Activated CD4-positive, alpha-beta T cell treated with anti-CD3 and anti-CD28 coated beads for 24 hours (primary cell): ENCODE data around the gene GPR82.
"Not testable (repeated sequence)": the region's sequence is repeated elsewhere in the genome, so short reads cannot be mapped to it uniquely, and the experiment has no call there.

Experiments used
- DNase-seq, 2 donors: peaks; one replicate each; pipeline ENCODE4 v3.0.0-alpha.2; 2020; ENCODE audit warnings: low read depth in 2 of 2

The GPR82 gene

DNA sequence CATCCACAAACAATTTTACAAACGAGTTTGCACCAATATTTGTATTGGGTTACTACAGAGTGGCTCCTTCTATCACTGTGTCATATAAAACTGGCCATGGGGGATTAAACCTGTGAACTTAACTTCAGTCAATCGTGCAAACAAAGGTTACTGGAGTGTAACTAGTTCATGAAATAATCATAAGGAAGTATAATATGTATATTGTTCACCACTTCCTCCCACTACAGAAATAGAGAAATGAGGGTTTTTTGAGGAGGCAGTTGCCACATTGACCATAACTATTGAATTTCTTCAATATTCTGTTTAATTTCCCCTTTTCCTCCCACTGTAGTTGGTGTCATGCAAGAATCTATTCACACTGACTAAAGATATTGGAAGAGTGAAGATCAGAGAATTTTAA lies at the start of gene GPR82:
Gene GPR82 (plus strand): TSS at position 356 of the 400 bp plus-strand sequence. CDS start 2,846 bp downstream, outside the sequence.
- no peak for DNase-seq

- DNase-seq = not testable (repeated sequence)
Observed at GRCh38 chrX:41676361-41676760, 47.6 kb upstream of the GPR82 start.

DNA sequence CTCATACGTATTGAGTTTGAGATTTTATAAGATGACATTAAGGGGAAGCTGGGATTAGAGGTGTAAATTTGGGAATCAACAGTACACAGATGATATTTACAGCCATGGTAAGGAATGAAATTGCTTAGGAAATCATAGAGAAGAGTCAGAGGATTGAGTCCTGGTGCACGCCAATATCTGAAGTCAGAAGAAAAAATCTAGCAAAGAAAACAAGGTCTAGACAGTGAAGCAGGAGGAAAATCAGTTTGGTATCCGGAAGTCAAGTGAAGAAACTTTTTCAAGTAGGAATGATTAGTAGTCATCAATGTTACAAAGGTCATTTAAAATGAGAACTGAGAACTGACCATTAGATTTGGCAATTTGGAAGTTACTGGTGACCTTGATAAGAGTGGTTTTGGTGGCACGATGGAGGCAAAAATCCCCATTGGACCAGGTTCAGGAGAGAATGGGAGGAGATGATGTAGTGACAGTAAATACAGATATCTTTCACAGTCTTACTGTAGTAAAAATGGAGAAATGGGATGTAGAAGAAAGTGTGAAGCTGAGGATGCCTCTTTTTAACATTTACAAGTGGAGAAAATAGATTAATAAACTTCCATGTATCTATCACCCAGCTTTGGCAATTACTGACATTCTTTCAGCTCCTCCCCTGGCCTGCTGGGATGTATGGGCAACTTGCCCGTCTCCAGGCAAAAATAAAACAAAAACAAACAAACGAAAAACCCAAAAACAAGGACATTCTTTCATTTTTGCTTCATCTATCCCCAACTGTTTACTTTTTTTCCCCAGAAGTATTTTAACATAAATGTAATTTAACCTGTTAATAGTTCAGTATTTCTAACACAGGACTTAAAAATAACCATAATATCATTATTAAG lies 46.6 kb upstream of the GPR82 start:
- no peak for DNase-seq

GRCh38 chrX:41684138-41684537 lies 39.8 kb upstream of the GPR82 start:
- no peak for DNase-seq

DNA sequence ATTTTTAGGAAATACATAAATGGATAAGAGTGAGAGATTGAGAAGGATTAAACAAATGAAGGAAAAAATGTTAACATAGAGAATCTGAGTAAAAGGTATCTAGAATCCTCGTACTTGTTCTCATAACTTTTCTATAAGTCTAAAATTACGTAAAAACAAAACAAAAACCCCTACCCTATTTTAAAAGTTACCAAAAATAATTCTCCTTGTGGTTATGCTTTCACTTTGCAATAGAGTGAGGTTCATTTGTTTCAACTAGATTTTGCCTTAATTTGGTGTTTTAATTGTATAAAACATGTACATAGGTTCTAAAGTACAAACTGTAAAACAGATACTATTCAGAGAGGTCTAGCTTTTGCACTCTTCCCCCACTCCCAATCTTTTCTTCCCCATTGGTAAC lies 39.0 kb upstream of the GPR82 start:
- no peak for DNase-seq

- DNase-seq = no peak
Observed at GRCh38 chrX:41686788-41687187, 37.2 kb upstream of the GPR82 start.

- DNase-seq = no peak
Observed at GRCh38 chrX:41688156-41688555, 35.8 kb upstream of the GPR82 start.

DNA sequence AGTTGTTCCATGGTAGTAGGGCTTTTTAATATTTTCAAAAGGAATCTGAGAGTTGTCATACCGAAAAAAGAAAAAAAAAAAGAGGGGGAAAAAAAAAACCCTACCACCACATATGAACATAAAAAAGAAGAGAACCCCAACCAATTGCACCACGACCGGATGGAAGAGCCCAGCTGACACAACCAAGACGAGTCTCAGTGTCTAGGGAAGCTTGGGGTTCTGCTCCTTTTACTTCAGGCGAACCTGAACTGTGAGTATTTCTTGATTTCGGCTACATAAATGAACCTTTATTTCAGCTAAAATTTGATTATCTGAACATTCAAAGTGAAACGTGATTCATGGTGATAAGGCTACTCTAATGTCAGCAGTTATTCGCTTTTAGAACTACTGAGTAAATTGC lies 35.1 kb upstream of the GPR82 start, which contains the start of gene GPR34:
Gene GPR34 (plus strand): TSS at position 139 of the 400 bp plus-strand sequence. CDS start 6,661 bp downstream, outside the sequence.
- no peak for DNase-seq

DNA sequence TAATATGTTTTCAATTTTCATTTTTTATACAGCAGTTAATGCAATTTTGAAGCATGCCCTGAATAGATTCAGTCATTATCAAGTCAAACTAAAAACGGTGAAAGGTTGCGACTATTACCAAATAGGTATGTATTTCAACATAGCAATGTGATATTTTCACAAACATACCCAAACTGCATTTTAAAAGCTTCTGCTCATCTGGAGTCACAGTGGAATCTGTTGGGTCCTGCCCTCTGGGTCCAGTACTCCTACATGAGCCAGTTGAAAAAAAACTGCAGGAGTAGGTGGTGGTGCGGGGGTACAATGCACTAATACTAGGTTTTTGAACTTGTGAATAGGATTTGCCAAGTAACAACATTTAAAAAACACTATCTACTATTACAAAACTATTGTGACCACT lies 34.3 kb upstream of the GPR82 start:
- no peak for DNase-seq

DNA sequence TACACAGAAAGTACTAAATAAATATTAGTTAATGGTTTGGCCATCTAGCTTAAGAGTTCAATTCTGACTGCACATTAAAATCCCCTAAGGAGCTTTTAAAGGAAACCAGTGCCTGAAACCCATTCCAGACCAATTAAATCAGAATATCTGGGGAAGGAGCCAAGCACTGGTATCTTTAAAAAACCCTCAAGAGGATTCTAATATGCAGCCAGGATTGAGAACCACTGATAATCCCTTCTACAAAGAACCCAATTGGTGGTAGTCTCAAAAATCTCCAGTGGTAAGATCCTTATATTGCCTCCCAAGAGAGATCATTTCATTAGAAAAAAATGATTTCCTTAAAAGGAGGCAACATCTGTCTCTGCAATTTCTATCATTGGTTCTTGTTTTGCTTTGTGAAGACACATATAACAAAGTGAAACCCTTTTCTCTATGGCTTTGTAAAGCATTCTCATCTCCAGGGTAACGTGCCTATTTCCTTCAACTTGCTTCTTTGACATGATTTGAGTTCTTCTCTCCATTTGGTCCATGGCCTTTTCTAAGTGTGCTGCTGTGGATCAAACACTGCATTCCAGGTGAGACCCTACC lies 31.7 kb upstream of the GPR82 start:
- DNase-seq = no peak

DNA sequence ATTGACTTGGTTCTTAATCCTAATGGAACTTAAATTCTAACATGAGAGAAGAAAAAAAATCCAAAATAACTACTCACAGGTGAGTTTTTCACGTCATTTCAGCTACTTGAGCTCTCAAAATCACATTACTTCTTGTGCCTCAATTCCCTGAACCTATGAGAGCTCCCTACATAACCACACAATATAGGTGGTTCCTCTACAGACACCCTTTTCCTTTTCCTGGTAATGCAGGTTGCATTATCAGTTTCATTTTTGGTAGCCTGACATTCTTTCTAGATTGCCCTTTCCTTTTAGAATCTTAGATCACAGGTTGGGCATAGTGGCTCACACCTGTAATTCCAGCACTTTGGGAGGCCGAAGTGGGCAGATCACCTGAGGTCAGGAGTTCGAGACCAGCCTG lies 31.0 kb upstream of the GPR82 start:
- no peak for DNase-seq

GRCh38 chrX:41695426-41695825 lies 28.6 kb upstream of the GPR82 start:
- no peak for DNase-seq

GRCh38 chrX:41703574-41704029 lies 20.4 kb upstream of the GPR82 start:
- no peak for DNase-seq

DNA sequence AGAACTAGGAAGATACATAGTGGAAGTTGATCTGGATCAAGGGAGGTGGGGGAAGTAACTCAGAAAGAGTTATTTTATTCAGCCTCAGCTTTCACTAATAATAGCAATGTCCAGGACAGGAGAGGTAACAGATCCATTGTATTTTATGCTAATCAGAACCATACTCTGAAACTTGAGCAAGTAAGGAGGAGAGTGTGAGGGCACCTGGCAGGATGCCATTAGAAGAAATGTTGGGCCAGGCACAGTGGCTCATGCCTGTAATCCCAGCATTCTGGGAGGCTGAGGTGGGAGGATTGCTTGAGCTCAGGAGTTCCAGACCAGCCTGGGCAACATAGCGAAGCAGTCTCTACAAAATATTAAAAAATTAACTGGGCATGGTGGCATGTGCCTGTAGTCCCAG lies 18.9 kb upstream of the GPR82 start:
- DNase-seq = no peak

DNA sequence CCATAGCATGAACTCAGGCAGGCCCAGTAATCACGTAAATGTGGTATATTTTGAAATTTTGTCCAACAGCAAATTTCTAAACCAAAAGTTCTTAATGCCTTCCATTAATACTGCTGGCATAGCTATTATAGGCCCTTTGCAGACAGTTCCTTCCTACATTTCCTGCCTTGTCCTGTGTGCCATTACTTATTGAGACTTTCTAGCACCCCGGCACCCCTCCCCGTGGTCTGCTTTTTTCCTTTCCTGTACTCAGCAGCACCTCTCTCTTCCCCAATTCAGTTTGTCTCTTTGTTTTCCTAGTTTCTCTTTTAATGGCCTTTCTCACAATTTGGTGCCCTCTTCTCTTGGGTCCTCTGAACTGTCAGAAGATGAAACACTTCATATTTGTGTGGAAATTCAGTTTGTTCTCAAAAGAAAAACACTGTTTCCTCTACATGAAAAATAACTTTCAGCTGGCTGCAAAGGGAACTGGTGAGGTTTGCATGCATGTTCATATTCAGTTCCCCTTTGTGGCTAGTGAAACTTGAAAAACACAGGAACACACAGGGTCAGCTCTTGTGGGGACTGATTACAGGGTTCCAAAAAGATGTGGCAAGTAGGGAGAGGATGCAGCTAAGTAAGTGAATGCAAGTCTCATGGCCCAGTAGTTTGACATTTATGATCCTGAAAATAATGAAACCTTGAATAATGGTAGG lies 18.2 kb upstream of the GPR82 start:
- DNase-seq = no peak

- DNase-seq = no peak
Observed at GRCh38 chrX:41707218-41707617, 16.8 kb upstream of the GPR82 start.

DNA sequence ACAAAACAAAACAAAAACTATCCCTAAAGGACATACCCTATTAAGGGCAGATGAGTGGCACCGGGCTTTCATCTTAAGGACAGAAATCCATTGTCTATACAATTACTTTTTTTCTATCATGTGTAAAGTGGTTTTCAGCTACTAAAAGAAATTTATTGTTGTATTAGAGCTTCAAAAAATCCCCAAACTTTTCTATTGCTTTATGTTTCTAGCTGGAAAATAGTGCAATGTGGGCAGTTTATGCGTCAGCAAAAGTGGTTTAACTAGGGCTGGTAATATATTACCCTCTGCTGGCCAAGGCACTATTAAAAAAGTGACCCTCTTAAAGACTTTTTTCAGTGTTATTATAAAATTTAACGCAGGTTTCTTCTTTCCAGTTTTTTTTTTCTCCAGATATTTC lies 15.5 kb upstream of the GPR82 start:
- DNase-seq = no peak

- no peak for DNase-seq
Observed at GRCh38 chrX:41711021-41711667, 12.8 kb upstream of the GPR82 start.

DNA sequence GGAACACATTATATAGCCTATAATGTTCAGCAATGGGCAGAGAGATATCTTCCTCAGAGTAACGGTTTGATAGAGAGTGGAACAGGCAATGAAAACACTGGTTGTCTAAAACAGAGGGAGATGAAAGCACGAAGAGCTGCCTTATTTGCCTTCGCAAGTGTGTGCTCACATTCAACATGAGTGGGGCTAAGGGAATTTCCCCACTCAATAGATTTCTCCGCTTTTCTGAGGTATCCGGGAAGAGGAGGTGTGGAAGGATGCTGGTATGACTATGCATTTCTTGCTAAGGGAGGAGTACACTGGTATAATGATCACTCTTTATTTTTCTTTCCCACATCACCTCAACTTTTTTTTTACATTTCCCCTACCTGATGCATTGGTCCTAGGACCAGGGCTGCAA lies 7.8 kb upstream of the GPR82 start:
- no peak for DNase-seq

- no peak for DNase-seq
Observed at GRCh38 chrX:41716767-41717473, 7.1 kb upstream of the GPR82 start.

- no peak for DNase-seq
Observed at GRCh38 chrX:41718481-41719235, 5.3 kb upstream of the GPR82 start.
